NCI-H748 (cell line): ENCODE results near the gene SPDYE6.
A peak's percentile ranks its signal among the peaks of the same experiment; 100 is the strongest.
"Not testable (repeated sequence)": the region's sequence is repeated elsewhere in the genome, so short reads cannot be mapped to it uniquely, and the experiment has no call there.

Experiments
- DNase-seq: peaks from one replicate; lab custom pipeline; 2025; ENCODE audit not compliant: unreplicated experiment; lab: John Stamatoyannopoulos, UW

The SPDYE6 gene

DNA sequence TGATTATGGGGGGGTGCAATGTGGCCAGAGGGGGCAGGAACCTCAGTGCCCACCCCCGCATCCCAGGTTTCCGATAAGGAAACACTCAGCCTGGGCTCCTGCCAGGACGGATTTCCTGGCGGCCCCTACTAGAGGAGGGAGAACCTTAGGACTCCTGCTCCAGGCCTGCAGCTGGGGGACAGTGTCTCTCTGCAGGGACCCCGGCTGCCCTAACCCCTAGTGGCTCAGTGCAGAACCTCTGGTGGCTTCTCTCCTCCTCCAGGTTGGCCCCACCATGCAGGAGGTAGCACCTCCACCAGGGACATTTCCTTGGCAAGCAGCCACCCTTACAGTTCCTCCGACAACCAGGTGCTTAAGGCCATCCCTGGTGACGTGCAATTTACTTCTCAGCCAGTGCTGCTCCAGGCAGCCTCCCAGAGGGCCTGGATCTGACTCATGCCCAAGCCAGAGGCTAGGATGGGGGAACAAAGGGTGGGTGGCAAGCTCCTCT, 37.7 kb downstream of the SPDYE6 start:
- no peak for DNase-seq

- no peak for DNase-seq
These were observed 38.8 kb downstream of the SPDYE6 start for GRCh38 chr7:102317231-102318059.

DNA sequence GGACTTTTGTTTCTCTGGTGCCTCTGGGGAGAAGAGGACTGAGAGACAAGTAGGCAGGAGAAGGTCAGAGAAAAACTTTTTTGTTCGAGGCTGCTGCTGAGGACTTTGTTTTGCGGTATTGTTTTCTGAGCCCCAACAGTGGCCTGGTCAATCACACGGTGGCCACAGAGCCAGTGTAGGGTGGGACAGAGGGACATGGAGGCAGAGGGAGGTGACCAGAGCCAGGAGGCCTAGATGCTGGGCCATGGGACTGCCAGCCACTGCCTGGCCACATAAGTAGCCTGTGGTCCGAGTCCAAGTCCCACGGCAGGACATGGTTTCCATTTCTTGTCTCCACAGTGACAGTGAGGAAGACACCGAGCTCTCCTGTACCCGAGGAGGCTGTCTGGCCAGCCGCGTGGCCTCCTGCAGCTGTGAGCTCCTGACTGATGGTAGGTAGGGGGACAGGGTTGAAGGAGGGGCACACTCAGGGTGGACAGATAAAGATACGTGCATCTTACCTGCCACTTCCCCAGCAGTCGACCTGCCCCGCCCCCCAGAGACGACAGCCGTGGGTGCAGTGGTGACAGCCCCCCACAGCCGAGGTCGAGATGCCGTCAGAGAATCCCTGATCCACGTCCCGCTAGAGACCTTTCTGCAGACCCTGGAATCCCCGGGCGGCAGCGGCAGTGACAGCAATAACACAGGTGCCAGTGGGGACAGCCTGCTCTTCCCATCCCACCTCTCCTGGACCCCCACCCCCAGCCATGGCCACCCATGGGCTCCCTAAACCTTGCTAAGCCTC, 42.1 kb downstream of the SPDYE6 start:
- DNase-seq: no peak

DNA sequence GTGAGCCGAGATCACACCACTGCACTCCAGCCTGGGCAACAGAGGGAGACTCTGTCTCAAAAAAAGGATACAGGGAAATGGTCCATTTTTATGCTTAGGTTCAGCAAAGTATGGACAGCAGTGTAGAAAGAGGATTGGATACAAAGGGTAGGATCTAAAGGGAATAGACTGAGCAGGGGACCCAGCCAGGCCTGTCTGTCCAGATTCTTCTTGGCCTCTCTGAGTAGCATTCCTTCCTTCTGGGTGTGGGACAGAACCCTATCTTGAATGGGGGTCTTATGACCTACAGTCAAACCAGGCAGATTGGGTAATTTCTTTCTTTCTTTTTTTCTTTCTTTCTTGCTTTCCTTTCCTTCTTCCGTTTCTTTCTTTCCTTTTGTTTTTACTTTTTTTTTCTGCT, 43.9 kb downstream of the SPDYE6 start:
- DNase-seq: no peak

DNA sequence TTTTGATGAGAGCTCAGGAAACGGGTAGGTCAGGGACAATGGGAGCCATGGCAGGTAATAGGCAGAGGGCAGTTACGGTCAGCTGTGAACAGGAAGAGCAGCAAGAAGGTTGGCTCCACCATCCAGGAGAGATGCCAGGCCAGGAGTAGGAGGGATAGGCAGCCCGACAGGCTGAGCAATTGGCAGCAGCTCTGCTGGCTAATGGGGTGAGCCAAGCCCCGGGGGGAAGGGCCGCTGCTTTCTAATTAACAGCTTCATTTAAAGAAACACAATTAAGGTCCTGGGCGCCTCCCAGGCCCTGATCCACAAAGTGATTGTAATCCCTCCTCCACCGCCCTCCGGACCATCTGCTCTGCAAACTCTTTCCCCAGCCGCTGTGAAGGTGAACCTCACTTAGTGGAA, 45.8 kb downstream of the SPDYE6 start:
- no peak for DNase-seq

DNA sequence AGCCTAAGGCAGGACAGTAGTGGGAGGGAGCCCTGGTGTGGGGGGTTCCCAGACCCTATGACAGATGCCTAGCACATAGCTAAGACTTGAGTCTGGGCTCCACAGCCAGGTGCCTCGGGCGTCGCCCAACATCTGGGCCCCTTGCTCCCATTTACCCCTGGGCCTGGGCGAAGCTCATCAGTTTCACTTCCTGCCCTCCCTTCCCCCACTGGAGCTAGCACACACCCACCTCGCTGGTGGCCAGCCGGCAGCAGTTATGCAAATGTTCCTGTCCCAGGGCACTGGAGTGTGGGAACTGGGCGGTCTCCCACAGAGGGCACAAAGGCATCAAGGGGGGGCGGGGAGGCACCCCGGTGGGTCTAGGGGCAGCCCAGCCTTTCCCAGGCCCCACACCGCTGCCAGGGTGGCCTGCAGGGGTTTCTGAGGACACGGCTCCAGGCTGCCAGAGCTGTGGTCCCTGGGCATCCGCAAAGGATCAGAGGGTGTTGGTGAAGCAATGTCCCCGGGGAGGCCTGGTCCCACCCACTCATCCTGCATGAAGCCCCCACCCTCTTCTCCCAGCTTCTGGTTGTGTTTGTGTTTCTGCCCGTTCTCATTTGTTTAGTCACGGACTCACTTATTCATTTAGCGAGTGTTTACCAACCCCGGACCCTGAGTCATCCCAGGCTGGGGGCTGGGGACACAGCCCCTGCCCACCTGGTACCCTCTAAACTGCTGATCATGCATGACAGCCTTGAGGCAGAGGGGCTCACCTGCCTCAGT, 49.1 kb downstream of the SPDYE6 start:
- peak; percentile 62 for DNase-seq

DNA sequence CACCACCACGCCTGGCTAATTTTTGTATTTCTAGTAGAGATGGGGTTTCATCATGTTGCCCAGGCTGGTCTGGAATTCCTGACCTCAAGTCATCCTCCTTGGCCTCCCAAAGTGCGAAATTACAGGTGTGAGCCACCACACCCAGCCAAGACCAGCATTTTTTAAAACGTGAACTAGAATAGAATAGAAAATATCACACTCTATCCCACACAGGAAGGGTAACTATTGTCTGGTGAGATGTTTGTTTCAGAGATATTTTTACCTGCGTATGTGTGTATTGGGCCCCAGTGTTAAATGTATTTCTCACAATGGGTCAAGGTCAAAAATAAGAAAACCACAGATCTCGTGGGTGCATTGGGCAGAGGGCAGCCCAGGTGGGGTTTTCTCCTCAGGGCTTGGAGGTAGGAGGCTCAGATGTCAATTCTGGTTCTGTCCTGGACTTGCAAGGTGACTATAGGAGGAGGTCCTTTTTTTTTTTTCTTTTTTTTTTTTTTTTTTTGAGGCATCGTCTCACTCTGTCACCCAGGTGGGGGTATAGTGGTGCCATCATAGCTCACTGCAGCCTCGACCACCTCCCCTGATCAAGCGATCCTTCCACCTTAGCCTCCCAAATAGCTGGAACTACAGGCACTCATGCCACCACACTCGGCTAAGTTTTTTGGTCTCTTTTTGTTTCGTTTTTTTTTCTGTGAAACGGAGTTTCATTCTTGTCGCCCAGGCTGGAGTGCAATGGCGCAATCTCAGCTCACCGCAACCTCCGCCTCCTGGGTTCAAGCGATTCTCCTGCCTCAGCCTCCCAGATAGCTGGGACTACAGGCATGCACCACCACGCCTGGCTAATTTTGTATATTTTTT, 50.6 kb downstream of the SPDYE6 start:
- no peak for DNase-seq

DNA sequence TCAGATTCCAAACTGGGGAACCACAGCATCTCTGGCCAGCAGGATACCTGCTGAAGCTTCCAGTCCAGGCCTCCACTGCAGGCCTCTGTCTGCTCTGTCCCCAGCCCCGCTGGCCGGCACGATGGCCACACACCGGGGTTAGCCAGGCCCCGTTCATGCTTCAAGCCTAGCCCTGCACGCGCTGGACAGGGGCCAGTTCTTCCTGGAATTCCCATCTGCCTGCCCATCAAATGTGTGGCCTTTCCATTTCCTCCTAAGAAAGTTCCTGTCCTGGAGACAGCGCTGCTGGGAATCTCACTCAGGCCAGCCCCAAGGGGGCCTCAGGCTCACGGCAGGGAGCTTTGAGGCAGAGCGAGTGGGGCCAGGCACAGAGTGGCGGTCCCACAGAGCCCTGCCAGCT, 51.6 kb downstream of the SPDYE6 start:
- no peak for DNase-seq

GRCh38 chr7:102303669-102304422, 52.4 kb downstream of the SPDYE6 start:
- DNase-seq: no peak

GRCh38 chr7:102302025-102302424, 54.2 kb downstream of the SPDYE6 start:
- DNase-seq: no peak

DNA sequence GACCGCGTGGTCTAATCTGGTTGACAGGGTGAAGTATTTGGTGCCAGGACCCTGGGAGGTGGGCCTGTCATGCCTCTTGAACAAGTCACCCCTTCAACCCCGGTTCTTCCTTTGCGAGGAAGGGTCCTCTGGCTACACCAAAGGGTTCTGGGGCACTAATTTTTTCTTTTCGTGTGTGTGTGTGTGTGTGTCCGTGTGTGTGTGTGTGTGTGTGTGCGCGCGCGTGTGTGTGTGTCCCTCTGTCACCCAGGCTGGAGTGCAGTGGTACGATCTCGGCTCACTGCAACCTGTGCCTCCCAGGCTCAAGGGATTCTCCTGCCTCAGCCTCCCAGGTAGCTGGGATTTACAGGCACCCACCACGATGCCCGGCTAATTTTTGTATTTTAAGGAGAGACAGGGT, 54.9 kb downstream of the SPDYE6 start:
- DNase-seq: not testable (repeated sequence)

DNA sequence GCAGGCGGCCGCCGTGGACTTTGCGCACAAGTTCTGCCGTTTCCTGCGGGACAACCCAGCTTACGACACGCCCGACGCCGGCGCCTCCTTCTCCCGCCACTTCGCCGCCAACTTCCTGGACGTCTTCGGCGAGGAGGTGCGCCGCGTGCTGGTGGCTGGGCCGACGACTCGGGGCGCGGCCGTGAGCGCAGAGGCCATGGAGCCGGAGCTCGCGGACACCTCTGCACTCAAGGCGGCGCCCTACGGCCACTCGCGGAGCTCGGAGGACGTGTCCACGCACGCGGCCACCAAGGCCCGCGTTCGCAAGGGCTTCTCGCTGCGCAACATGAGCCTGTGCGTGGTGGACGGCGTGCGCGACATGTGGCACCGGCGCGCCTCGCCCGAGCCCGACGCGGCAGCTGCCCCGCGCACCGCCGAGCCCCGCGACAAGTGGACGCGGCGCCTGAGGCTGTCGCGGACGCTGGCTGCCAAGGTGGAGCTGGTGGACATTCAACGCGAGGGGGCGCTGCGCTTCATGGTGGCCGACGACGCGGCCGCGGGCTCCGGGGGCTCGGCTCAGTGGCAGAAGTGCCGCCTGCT, 55.5 kb downstream of the SPDYE6 start:
- no peak for DNase-seq

DNA sequence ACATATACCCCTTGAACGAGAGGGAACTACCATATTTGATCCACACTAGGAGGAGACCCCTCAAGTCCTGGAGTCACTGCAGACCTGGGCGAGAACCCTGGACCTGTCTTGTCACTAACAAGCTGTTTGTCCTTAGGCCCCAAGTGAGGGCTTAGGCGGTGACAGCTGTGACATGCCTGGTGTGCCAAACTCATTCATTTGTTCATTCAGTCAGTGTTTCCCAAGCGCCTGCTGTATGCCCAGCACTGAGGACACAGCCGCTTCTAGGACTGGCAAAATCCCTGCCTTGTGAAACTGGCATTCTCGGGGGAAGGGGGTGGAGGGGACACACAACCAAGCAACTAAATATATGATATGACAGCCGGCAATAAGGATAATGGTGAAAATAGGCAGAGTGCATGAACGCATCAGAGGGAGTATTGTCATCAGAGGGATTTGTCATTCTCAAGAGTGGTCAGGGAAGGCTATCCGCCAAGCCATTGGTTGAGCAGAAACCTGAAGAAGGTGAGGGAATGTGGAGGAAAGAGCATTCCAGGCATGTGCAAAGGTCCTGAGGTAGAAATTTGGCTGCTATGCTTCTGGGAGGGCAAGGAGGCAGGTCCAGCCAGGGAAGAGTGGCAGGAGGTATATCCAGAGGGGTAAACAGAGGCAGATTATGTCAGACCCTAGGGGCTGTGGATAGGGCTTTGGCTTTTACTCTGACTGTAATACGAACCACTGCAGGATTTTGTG, 58.6 kb downstream of the SPDYE6 start:
- no peak for DNase-seq

DNA sequence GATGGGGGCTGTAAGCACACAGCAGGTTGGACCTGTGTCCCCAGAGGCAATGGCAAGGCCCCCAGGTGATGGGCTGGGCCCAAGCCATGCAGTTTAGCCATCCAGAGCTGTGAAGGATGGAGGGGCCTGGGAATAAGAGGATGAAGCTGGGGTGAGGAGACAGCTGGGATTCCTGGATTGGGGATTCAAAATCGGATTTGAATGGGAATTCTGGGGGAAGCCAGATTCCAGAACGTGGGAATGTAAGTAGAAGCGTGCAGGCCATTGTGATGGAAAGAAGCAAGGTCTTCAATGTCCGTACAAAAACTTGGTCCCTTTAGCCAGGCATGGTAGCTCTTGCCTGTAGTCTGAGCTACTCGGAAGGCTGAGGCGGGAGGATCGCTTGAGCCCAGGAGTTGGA, 59.7 kb downstream of the SPDYE6 start:
- DNase-seq: no peak

DNA sequence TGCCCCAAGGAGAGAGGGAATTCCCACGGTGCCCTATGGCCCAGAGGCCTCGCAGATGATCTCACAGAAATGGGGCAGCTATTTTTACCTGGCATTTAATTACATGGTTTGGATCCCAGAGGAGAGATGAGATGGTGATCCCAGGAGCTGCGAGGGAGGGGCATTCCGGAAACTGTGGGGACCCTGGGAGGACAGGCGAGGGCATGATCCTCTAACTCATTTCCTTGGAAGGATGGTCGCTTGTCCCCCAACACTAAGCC, 60.1 kb downstream of the SPDYE6 start:
- DNase-seq: no peak
